A549 (cell line): ENCODE measurements around the gene MUC4.

Source experiments
- JUN ChIP-seq, 2 experiments: fragments of >200 bp; sonication (Bioruptor Twin); formaldehyde crosslinking; IDR thresholded peaks; 2 replicates in 1 of 2; 3 replicates in 1 of 2; pipeline ENCODE4 v1.6.1; 2016 to 2017
- POLR2A ChIP-seq: IDR thresholded peaks from 2 replicates; pipeline ENCODE4 v1.6.1; 2012; ENCODE audit warnings: mild to moderate bottlenecking, low read length

DNA sequence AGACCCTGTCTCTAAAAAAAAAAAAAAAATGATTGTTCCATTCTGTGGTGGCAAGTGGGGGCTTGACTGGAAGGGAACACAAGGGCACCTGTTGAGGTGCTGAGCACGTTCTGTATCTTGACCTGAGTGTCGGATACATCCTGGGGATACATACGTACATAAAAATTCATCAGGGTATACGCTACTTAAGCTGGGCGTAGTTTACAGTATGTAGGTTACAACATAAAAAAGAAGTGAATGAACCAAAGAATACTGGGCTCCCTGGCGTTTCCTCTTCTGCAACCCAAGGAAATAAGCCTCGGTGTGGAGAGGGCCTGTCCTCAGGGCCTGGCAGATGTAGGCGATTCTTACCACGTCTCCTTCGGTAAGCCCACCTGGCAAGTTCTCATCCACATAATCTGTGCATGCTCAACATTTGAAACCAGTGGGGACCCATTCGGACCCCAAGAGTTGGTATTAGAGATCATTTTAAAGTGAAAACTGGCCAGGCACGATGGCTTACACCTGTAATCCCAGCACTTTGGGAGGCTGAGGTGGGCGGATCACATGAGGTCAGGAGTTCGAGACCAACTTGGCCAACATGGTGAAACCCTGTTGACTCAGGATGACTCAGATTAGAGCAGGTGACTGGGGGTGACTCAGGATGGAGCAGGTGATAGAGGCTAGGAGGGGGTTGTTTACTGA lies 96.0 kb downstream of the MUC4 start:
- TF ChIP-seq POLR2A (no peak), JUN (IDR thresholded peaks at IDR 0.05) (peak; percentile 43 to 58; a peak in 3 of 5 replicates)
